Measurements from ENCODE around the gene NRCAM.

Gene NRCAM

GRCh38 chr7:108205311-108205710 is 250.9 kb downstream of the NRCAM start:
- Mint-ChIP-seq H3K36me3 (no peaks in the 10 kb centered on the region), H3K4me1 (peaks cover 5% of the 10 kb centered on the region), H3K27me3 (peaks cover 7% of the 10 kb centered on the region), H3K27ac (no peak overlapping the region), H3K4me3 (no peak overlapping the region), H3K9me3 (no peaks in the 10 kb centered on the region)
- no peak for ATAC-seq (ENCODE audit: low read depth)
- no peak for DNase-seq (ENCODE audit: low spot score in 2 of 2)

- Mint-ChIP-seq H3K27me3 (peaks cover 7% of the 10 kb centered on the region), H3K4me1 (peaks cover 5% of the 10 kb centered on the region), H3K27ac (no peak overlapping the region), H3K4me3 (no peak overlapping the region), H3K36me3 (no peaks in the 10 kb centered on the region), H3K9me3 (no peaks in the 10 kb centered on the region)
- DNase-seq (ENCODE audit: low spot score in 2 of 2) (no peak), ATAC-seq (ENCODE audit: low read depth) (no peak)
These were observed 251.9 kb downstream of the NRCAM start for GRCh38 chr7:108204281-108204796.

GRCh38 chr7:108203537-108203936 is 252.7 kb downstream of the NRCAM start:
- Mint-ChIP-seq H3K36me3 (no peaks in the 10 kb centered on the region), H3K27me3 (peaks cover 7% of the 10 kb centered on the region), H3K4me1 (peaks cover 5% of the 10 kb centered on the region), H3K27ac (no peak overlapping the region), H3K9me3 (no peaks in the 10 kb centered on the region), H3K4me3 (no peak overlapping the region)
- DNase-seq (ENCODE audit: low spot score in 2 of 2) (no peak), ATAC-seq (ENCODE audit: low read depth) (peak; percentile 34)

- DNase-seq (ENCODE audit: low spot score in 2 of 2), result no peak
- Mint-ChIP-seq H3K27ac (no peak overlapping the region), H3K4me3 (no peak overlapping the region), H3K27me3 (peaks cover 7% of the 10 kb centered on the region), H3K36me3 (no peaks in the 10 kb centered on the region), H3K9me3 (no peaks in the 10 kb centered on the region), H3K4me1 (peaks cover 5% of the 10 kb centered on the region)
- no peak for ATAC-seq (ENCODE audit: low read depth)
These were observed 253.5 kb downstream of the NRCAM start for GRCh38 chr7:108202743-108203142.

- H3K4me3 Mint-ChIP-seq, result no peak overlapping the region
- H3K36me3 Mint-ChIP-seq, result no peaks in the 10 kb centered on the region
- ATAC-seq (ENCODE audit: low read depth), result no peak
- DNase-seq (ENCODE audit: low spot score in 2 of 2), result no peak
- H3K27ac Mint-ChIP-seq, result no peak overlapping the region
- H3K9me3 Mint-ChIP-seq, result no peaks in the 10 kb centered on the region
- peaks cover 7% of the 10 kb centered on the region for H3K27me3 Mint-ChIP-seq
- peaks cover 5% of the 10 kb centered on the region for H3K4me1 Mint-ChIP-seq
These were observed 254.5 kb downstream of the NRCAM start for GRCh38 chr7:108201766-108202165.

GRCh38 chr7:108200326-108200725 is 255.9 kb downstream of the NRCAM start:
- Mint-ChIP-seq H3K4me3 (no peak overlapping the region), H3K4me1 (peaks cover 5% of the 10 kb centered on the region), H3K27ac (no peak overlapping the region), H3K9me3 (no peaks in the 10 kb centered on the region), H3K36me3 (no peaks in the 10 kb centered on the region), H3K27me3 (peaks cover 9% of the 10 kb centered on the region)
- DNase-seq (ENCODE audit: low spot score in 2 of 2) (no peak), ATAC-seq (ENCODE audit: low read depth) (no peak)

- Mint-ChIP-seq H3K4me3 (no peak overlapping the region), H3K9me3 (no peaks in the 10 kb centered on the region), H3K36me3 (no peaks in the 10 kb centered on the region), H3K27ac (no peak overlapping the region), H3K4me1 (no peaks in the 10 kb centered on the region), H3K27me3 (peaks cover 7% of the 10 kb centered on the region)
- no peak for DNase-seq (ENCODE audit: low spot score in 2 of 2)
- ATAC-seq (ENCODE audit: low read depth), result no peak
These were observed 258.7 kb downstream of the NRCAM start for GRCh38 chr7:108197371-108198091.

GRCh38 chr7:108196004-108196403 is 260.2 kb downstream of the NRCAM start:
- H3K4me3 Mint-ChIP-seq, result no peak overlapping the region
- H3K36me3 Mint-ChIP-seq, result no peaks in the 10 kb centered on the region
- DNase-seq (ENCODE audit: low spot score in 2 of 2) (no peak), ATAC-seq (ENCODE audit: low read depth) (no peak)
- H3K4me1 Mint-ChIP-seq, result peaks cover 5% of the 10 kb centered on the region
- H3K9me3 Mint-ChIP-seq, result no peaks in the 10 kb centered on the region
- H3K27me3 Mint-ChIP-seq, result peaks cover 7% of the 10 kb centered on the region
- no peak overlapping the region for H3K27ac Mint-ChIP-seq

GRCh38 chr7:108193594-108194498 is 262.4 kb downstream of the NRCAM start:
- Mint-ChIP-seq H3K9me3 (no peaks in the 10 kb centered on the region), H3K27ac (no peak overlapping the region), H3K4me3 (no peak overlapping the region), H3K27me3 (peaks cover 7% of the 10 kb centered on the region), H3K36me3 (no peaks in the 10 kb centered on the region), H3K4me1 (peaks cover 10% of the 10 kb centered on the region)
- no peak for DNase-seq (ENCODE audit: low spot score in 2 of 2)
- ATAC-seq (ENCODE audit: low read depth), result no peak

- DNase-seq (ENCODE audit: low spot score in 2 of 2) (no peak), ATAC-seq (ENCODE audit: low read depth) (no peak)
- Mint-ChIP-seq H3K27ac (no peak overlapping the region), H3K27me3 (peaks cover 9% of the 10 kb centered on the region), H3K4me1 (peaks cover 10% of the 10 kb centered on the region), H3K4me3 (no peak overlapping the region), H3K9me3 (peaks cover 1% of the 10 kb centered on the region), H3K36me3 (no peaks in the 10 kb centered on the region)
These were observed 265.3 kb downstream of the NRCAM start for GRCh38 chr7:108190891-108191290.

- no peak overlapping the region for H3K4me3 Mint-ChIP-seq
- no peaks in the 10 kb centered on the region for H3K36me3 Mint-ChIP-seq
- peaks cover 10% of the 10 kb centered on the region for H3K4me1 Mint-ChIP-seq
- H3K27me3 Mint-ChIP-seq, result peaks cover 8% of the 10 kb centered on the region
- H3K9me3 Mint-ChIP-seq, result peaks cover 1% of the 10 kb centered on the region
- no peak overlapping the region for H3K27ac Mint-ChIP-seq
- no peak for DNase-seq (ENCODE audit: low spot score in 2 of 2)
- ATAC-seq (ENCODE audit: low read depth), result peak; percentile 81
These were observed 266.4 kb downstream of the NRCAM start for GRCh38 chr7:108189733-108190388.

GRCh38 chr7:108188724-108189123 is 267.5 kb downstream of the NRCAM start:
- Mint-ChIP-seq H3K9me3 (peaks cover 1% of the 10 kb centered on the region), H3K4me3 (no peak overlapping the region)

GRCh38 chr7:108181073-108181985 is 274.9 kb downstream of the NRCAM start:
- no peak overlapping the region for H3K27ac Mint-ChIP-seq
- no peak overlapping the region for H3K4me3 Mint-ChIP-seq
- peaks cover 2% of the 10 kb centered on the region for H3K4me1 Mint-ChIP-seq
- H3K36me3 Mint-ChIP-seq, result no peaks in the 10 kb centered on the region
- H3K9me3 Mint-ChIP-seq, result no peaks in the 10 kb centered on the region
- no peaks in the 10 kb centered on the region for H3K27me3 Mint-ChIP-seq
- DNase-seq (ENCODE audit: low spot score in 2 of 2), result peak in 1 of 2 donors; percentile 47
- peak; percentile 48 for ATAC-seq (ENCODE audit: low read depth)

More at GRCh38 chr7:108188724-108189123, 267.5 kb downstream of the NRCAM start:
- no peak for DNase-seq (ENCODE audit: low spot score in 2 of 2)
- H3K4me1 Mint-ChIP-seq, result peaks cover 10% of the 10 kb centered on the region
- no peak overlapping the region for H3K27ac Mint-ChIP-seq
- peaks cover 5% of the 10 kb centered on the region for H3K27me3 Mint-ChIP-seq
- H3K36me3 Mint-ChIP-seq, result no peaks in the 10 kb centered on the region
- no peak for ATAC-seq (ENCODE audit: low read depth)

All from memory B cell (primary cell).